ENCODE results near the gene TTC33. TPM values are rescaled to one million over a fixed set of nuclear protein-coding genes. Genes with fewer than 3 reads are reported as not detected.

The TTC33 gene
- total RNA-seq, 1 donor from 2014 or later, result 3.8 TPM

GRCh38 chr5:40478766-40479165 is 277.0 kb downstream of the TTC33 start:
- no peak for ATAC-seq

- ATAC-seq, result no peak
Observed at GRCh38 chr5:40477856-40478546, 277.8 kb downstream of the TTC33 start.

DNA sequence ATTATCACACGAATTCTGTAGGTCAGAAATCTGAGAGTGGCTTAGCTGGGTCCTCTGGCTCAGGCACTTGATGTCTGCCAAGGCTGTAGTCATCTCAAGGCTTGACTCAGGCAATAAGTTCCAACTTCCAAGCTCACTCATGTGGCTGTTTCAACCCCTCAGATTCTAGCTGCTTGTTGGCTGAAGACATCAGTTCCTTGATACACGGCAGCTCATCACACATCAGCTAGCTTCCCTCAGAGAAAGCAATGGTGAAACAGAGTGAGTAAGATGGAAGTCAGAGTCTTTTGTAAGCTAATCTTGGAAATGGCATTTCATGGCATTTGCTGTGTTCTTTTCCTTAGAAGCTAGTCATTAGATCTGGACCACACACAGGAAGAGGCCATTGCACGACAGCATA is 280.2 kb downstream of the TTC33 start:
- no peak for ATAC-seq

- ATAC-seq, result no peak
Observed at GRCh38 chr5:40474250-40474649, 281.5 kb downstream of the TTC33 start.

DNA sequence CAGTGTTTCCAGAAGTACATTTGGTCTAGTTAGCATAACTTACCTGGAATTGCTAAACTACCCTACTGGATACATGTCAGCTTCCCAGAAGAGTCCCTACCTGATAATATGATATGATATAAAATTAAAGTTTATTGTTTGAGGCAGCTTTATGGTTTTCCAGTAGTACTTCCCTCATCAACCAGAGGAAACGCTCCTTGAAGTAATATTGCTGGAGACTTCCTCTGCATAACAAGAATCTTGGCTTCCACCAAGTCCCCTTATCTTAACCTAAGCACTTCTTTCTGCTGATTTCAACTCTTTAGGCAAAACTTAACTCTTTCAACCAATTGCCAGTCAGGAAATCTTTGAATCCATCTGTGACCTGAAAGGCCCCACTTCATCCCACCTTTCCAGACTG is 290.3 kb downstream of the TTC33 start:
- ATAC-seq, result no peak

GRCh38 chr5:40464511-40464910 is 291.2 kb downstream of the TTC33 start:
- no peak for ATAC-seq

Other genes with a start within 250 kb of the TTC33 start
- gene PTGER4, start 76.0 kb downstream of the TTC33 start, total RNA-seq, result 1.5 TPM
- gene PRKAA1, start 42.4 kb upstream of the TTC33 start, total RNA-seq, result 32.3 TPM
- gene RPL37, start 79.3 kb upstream of the TTC33 start, total RNA-seq, result 1,416 TPM
- 15.9 TPM for gene CARD6, start 85.4 kb upstream of the TTC33 start, total RNA-seq
- 8.4 TPM for gene C7, start 153.5 kb upstream of the TTC33 start, total RNA-seq

All from esophagus mucosa (tissue), 1 donor.